ENCODE measurements around the gene NXPE2. TPM values are rescaled to one million over a fixed set of nuclear protein-coding genes. Genes with fewer than 3 reads are reported as not detected.

The NXPE2 gene
- total RNA-seq, 1 experiment from 2014 or later, result not detected

- intact Hi-C loops (cut with micrococcal nuclease; ENCODE audit: unreplicated experiment), result no loop called here
- no peak overlapping the region for H3K4me3 Mint-ChIP-seq (ENCODE audit: low read depth, unreplicated experiment)
- no peaks in the 10 kb centered on the region for H3K27me3 Mint-ChIP-seq (ENCODE audit: unreplicated experiment)
- CTCF ChIA-PET, result interaction anchor here (0.5 kb wide), 1 partner anchor 1518 kb away, joined by 4 read pairs; no protein-coding TSS in a partner anchor
- H3K4me1 Mint-ChIP-seq (ENCODE audit: low read depth, unreplicated experiment), result no peaks in the 10 kb centered on the region
- no peak overlapping the region for H3K27ac Mint-ChIP-seq (ENCODE audit: unreplicated experiment)
- TF ChIP-seq, protein P1, sequence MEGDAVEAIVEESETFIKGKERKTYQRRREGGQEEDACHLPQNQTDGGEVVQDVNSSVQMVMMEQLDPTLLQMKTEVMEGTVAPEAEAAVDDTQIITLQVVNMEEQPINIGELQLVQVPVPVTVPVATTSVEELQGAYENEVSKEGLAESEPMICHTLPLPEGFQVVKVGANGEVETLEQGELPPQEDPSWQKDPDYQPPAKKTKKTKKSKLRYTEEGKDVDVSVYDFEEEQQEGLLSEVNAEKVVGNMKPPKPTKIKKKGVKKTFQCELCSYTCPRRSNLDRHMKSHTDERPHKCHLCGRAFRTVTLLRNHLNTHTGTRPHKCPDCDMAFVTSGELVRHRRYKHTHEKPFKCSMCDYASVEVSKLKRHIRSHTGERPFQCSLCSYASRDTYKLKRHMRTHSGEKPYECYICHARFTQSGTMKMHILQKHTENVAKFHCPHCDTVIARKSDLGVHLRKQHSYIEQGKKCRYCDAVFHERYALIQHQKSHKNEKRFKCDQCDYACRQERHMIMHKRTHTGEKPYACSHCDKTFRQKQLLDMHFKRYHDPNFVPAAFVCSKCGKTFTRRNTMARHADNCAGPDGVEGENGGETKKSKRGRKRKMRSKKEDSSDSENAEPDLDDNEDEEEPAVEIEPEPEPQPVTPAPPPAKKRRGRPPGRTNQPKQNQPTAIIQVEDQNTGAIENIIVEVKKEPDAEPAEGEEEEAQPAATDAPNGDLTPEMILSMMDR (IDR thresholded peaks at IDR 0.05; ENCODE audit: unreplicated experiment), result no peak
- H3K9me3 Mint-ChIP-seq (ENCODE audit: low read depth, unreplicated experiment), result peaks cover 5% of the 10 kb centered on the region
- DNase-seq, result no peak
- no TSS peak for BruUV-seq (replicated peaks)
- H3K36me3 Mint-ChIP-seq (ENCODE audit: insufficient read depth, unreplicated experiment), result no peaks in the 10 kb centered on the region
These were observed 25.2 kb upstream of the NXPE2 start for GRCh38 chr11:114653148-114653547.

GRCh38 chr11:114664641-114665040 lies 13.7 kb upstream of the NXPE2 start:
- H3K4me1 Mint-ChIP-seq (ENCODE audit: low read depth, unreplicated experiment), result no peaks in the 10 kb centered on the region
- no peaks in the 10 kb centered on the region for H3K36me3 Mint-ChIP-seq (ENCODE audit: insufficient read depth, unreplicated experiment)
- intact Hi-C loops (cut with micrococcal nuclease; ENCODE audit: unreplicated experiment), result no loop called here
- CTCF ChIA-PET, result no interaction called here
- no peak for DNase-seq
- no peaks in the 10 kb centered on the region for H3K27me3 Mint-ChIP-seq (ENCODE audit: unreplicated experiment)
- no peak overlapping the region for H3K27ac Mint-ChIP-seq (ENCODE audit: unreplicated experiment)
- no peak overlapping the region for H3K4me3 Mint-ChIP-seq (ENCODE audit: low read depth, unreplicated experiment)
- no peaks in the 10 kb centered on the region for H3K9me3 Mint-ChIP-seq (ENCODE audit: low read depth, unreplicated experiment)
- BruUV-seq (replicated peaks), result no TSS peak
- TF ChIP-seq, protein P1 (IDR thresholded peaks at IDR 0.05; ENCODE audit: unreplicated experiment), result no peak

GRCh38 chr11:114666760-114667159 lies 11.6 kb upstream of the NXPE2 start:
- H3K36me3 Mint-ChIP-seq (ENCODE audit: insufficient read depth, unreplicated experiment), result no peaks in the 10 kb centered on the region
- DNase-seq, result no peak
- intact Hi-C loops (cut with micrococcal nuclease; ENCODE audit: unreplicated experiment), result no loop called here
- no peak overlapping the region for H3K27ac Mint-ChIP-seq (ENCODE audit: unreplicated experiment)
- TF ChIP-seq, protein P1 (IDR thresholded peaks at IDR 0.05; ENCODE audit: unreplicated experiment), result no peak
- CTCF ChIA-PET, result no interaction called here
- H3K4me1 Mint-ChIP-seq (ENCODE audit: low read depth, unreplicated experiment), result no peaks in the 10 kb centered on the region
- no peak overlapping the region for H3K4me3 Mint-ChIP-seq (ENCODE audit: low read depth, unreplicated experiment)
- no TSS peak for BruUV-seq (replicated peaks)
- no peaks in the 10 kb centered on the region for H3K9me3 Mint-ChIP-seq (ENCODE audit: low read depth, unreplicated experiment)
- H3K27me3 Mint-ChIP-seq (ENCODE audit: unreplicated experiment), result no peaks in the 10 kb centered on the region

DNA sequence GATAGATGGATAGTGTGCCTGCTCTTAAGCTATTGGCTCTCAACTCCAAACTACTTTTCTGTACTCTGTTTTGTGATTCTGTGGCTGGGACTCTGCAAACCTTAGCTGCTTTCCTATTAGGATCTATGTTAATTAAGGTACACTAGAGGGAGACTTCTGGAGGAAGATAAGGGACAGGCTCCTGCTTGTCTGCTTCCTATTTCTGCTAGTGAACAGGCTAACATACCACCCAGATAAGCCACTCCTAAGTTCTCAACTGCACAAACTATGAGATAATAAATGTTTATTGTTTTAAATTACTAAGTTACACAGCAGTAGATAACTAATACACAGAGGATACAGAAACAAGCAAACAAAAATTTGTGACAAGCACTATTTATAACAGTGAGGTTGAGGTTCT lies 10.2 kb upstream of the NXPE2 start:
- no peaks in the 10 kb centered on the region for H3K36me3 Mint-ChIP-seq (ENCODE audit: insufficient read depth, unreplicated experiment)

More for the DNA sequence above, 10.2 kb upstream of the NXPE2 start:
- intact Hi-C loops (cut with micrococcal nuclease; ENCODE audit: unreplicated experiment), result no loop called here
- no TSS peak for BruUV-seq (replicated peaks)
- Mint-ChIP-seq H3K27me3 (ENCODE audit: unreplicated experiment) (no peaks in the 10 kb centered on the region), H3K9me3 (ENCODE audit: low read depth, unreplicated experiment) (no peaks in the 10 kb centered on the region), H3K4me1 (ENCODE audit: low read depth, unreplicated experiment) (no peaks in the 10 kb centered on the region), H3K4me3 (ENCODE audit: low read depth, unreplicated experiment) (no peak overlapping the region), H3K27ac (ENCODE audit: unreplicated experiment) (no peak overlapping the region)
- CTCF ChIA-PET, result no interaction called here
- DNase-seq, result no peak
- TF ChIP-seq, protein P1 (IDR thresholded peaks at IDR 0.05; ENCODE audit: unreplicated experiment), result no peak
